Measurements from ENCODE around the gene CEACAM19. TPM values are rescaled to one million over a fixed set of nuclear protein-coding genes. Genes with fewer than 3 reads are reported as not detected.
"Not testable (repeated sequence)": the region's sequence is repeated elsewhere in the genome, so short reads cannot be mapped to it uniquely, and the experiment has no call there.

Gene CEACAM19
- total RNA-seq, 1 donor from 2014 or later: 23.4 TPM

DNA sequence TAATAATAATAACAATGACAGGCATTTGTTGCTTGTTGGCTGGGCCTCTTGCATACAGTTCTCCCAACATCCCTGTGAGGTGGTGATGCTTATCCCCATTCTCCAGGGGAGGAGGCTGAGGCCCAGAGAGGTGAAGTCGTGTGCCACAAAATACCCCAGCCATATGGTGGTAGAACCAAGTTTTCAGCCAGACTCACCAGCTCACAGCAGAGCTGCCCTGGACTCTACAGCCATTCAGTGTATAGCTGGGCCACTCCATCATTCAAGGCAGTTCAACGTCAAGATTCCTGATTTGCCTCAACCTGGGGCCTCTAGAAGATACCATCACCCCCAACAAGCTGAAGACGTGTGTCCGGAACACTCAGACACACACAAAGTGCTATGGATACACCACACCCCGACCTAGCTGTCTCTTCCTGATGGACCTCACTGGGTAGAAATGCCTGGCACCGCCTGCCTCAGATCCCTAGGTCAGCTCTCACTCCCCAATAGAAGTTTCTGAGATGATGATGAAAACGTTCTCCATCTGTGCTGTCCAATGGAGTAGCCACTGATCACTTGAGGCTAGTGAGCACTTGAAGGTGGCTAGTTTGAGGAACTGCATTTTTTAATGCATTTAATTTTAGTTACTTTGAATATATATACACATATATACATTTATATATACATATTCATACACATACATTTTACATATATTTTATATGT is 4.3 kb upstream of the CEACAM19 start:
- no peak for DNase-seq (ENCODE audit: low spot score)
- ATAC-seq: no peak
- intact Hi-C loops (cut with DNase I): no loop called here

DNA sequence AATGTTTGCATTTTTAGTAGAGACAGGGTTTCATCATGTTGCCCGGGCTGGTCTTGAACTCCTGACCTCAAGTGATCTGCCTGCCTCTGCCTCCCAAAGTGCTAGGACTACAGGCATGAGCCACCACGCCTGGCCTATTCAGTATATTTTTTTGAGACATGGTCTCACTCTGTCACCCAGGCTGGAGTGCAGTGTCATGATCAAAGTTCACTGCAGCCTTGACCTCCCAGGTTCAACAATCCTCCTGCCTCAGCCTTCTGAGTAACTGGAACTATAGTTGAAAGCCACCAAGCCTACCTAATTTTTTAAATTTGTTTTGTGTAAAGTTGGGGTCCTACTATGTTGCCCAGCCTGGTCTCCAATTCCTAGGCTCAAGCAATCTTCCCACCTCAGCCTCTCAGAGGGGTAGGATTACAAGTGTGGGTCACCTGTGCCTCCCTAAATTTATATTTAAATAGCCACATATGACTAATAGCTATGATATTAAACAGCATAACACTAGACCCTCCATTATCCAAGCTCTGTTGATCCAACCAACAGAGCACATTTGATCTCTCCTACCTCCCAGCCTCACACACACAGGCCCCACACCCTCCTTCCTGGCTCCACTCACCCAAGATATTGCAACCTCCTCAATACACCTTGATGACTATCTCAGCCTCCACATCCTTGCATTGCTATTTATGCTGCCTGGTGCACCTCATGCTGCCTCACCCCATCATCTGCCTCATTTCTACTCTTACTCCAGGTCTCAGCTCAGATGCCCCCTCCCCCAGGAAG is 2.1 kb upstream of the CEACAM19 start:
- ATAC-seq (no peak), DNase-seq (ENCODE audit: low spot score) (no peak)
- intact Hi-C loops (cut with DNase I): no loop called here

DNA sequence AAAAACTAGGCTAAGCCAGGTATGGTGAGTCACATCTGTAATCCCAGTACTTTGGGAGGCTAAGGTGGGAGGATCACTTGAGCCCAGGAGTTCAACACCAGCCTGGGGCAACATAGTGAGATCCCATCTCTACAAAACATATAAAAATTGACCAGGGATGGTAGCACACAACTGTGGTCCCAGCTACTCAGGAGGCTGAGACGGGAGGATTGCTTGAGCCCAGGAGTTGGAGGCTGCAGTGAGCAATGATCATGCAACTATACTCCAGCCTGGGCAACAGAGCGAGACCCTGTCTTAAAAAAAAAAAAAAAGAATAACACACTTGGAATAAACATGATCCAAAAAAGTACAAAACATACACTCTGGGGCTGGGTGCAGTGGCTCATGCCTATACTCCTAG is 1.3 kb upstream of the CEACAM19 start:
- DNase-seq (ENCODE audit: low spot score); ATAC-seq; intact Hi-C loops (cut with DNase I): not testable (repeated sequence)

DNA sequence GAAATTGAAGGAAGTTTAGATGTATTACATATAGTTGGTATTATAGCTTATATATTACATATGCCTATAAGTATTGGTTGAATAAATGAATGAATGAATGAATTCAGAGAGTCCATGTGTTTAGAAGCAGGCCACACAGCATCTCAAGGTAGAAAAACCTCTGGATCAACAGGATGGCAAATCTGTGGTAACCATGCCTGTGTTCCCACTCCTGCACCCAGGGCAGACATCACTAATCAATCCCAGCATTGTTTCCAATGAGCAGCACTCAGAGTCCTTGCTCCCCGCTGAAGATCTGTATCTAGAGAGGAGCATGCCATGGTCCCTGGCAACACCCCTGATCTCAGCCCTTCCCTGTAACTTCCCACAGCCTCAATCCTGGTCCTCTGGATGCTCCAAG is 944 bp downstream of the CEACAM19 start:
- DNase-seq (ENCODE audit: low spot score) (no peak), ATAC-seq (no peak)
- intact Hi-C loops (cut with DNase I): no loop called here

DNA sequence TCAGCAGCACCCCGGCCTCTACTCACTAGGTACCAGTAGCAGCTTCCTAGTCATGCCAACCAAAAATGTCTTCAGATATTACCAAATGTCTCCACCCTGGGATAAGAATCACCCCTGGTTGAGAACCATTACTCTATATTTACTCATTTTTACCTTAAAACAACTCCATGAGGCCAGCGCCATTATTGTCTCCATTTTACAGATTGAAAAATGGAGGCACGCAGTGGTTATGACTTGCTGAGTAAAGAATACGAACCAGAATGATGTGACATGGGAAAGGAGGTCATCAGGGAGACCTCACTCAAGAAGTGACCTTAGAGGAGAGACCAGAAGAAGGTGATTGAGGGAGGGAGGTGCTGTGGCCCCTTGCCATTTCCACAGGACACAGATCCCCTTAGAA is 2.2 kb downstream of the CEACAM19 start:
- ATAC-seq: no peak
- intact Hi-C loops (cut with DNase I): no loop called here
- DNase-seq (ENCODE audit: low spot score): no peak

DNA sequence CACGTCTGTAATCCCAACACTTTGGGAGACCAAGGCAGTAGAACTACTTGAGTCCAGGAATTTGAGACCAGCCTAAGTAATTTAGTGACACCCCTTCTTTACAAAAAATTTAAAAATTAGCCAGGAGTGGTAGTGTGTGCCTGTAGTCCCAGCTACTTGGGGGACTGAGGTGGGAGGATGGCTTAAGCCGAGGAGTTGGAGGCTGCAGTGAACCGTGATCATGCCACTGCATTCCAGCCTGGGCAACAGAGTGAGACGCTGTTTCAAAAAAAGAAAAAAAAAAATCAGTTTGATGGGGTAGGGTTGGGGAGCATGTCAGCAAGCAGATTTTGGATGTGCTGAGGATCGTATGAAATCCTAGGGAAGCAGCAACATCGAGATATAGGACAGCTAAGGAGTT is 4.2 kb downstream of the CEACAM19 start:
- ATAC-seq (no peak), DNase-seq (ENCODE audit: low spot score) (no peak)
- intact Hi-C loops (cut with DNase I): no loop called here

DNA sequence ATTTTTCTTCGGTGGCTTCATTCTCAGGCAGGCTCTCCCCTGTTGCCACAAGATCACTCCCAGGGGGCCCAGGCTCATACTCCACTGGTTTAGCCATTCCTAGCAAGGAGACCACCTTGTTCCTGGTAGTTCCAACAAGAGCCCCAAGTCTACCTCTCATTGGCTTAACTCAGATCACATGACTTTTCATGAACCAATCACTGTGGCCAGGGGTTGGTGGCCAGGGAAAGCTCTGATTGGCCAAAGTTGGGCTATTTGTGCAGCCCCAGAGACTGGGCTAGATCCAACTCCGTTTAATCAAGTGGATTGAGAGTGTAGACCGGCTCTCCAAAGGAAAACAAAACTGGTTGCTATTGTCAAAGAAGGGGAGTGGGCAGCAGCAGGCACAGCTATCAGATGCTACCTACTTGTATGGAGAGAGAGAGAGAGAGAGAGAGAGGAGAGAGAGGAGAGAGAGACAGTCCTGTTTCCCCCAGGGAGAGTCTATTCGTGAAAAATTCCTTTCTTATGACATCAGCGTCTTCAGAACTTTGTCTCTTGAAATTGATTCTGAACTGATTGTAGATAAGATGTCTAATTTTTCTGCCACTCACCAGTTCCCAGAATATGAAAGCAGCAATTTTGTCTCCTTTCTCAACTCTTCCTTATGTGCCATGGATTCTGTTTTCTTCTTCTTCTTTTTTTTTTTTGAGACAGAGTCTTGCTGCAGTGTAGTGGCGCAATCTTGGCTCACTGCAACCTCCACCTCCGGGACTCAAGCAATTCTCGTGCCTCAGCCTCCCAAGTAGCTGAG is 5.9 kb downstream of the CEACAM19 start:
- no peak for DNase-seq (ENCODE audit: low spot score)
- intact Hi-C loops (cut with DNase I): no loop called here
- no peak for ATAC-seq

DNA sequence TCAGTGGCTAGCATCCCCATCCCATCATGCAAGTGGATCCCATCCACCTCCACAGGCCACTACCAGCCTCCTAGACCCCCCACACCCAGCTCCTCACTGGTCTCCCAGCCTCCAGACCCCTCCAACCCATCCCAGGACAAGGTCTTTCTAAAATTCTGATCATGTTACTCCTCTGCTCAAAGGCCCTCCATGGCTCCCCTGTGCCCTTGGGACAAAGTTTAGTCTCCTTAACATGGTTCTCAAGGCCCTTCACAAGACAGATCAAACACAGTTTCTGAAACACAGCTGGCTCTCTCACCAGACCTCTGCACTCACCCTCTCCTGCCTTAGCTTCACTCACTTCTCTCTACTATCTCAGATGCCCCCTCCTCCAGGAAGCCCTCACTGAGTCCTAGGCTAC is 9.3 kb downstream of the CEACAM19 start:
- ATAC-seq (no peak), DNase-seq (ENCODE audit: low spot score) (no peak)
- intact Hi-C loops (cut with DNase I): no loop called here

DNA sequence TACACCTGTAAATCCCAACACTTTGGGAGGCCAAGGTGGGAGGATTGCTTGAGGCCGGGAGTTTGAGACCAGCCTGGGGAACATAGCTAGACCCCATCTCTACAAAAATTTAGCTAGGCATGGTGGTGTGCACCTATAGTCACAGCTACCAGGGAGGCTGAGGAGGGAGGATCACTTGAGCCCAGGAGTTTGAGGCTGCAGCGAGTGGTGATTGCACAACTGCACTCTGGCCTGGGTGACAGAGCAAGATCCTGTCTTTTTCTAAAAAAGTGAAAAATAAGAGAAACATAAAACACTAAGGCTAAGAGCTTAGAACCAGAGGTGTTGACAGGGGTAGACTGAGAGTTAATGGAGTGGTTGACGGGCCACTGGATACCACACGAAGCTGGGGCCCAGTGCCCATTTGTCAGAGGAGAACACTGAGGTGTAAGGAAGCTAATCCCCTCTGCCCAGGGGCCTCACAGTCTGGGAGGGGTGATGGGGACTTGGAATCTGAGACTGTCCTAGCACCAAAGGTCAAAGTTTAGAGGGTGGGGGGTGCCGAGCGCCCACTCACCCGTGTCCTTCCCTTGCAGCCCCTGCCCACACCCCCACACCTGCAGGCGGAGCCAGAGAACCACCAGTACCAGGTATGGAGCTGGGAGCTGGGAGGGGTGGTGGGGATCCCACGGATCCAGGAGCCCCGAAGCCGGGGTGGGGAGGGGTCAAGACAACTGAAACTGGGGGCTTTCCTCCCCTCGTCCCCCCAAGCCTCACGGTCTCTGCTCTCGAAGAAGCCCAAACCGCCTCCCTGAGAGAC is 10.9 kb downstream of the CEACAM19 start:
- intact Hi-C loops (cut with DNase I): no loop called here
- DNase-seq (ENCODE audit: low spot score) (no peak), ATAC-seq (no peak)

DNA sequence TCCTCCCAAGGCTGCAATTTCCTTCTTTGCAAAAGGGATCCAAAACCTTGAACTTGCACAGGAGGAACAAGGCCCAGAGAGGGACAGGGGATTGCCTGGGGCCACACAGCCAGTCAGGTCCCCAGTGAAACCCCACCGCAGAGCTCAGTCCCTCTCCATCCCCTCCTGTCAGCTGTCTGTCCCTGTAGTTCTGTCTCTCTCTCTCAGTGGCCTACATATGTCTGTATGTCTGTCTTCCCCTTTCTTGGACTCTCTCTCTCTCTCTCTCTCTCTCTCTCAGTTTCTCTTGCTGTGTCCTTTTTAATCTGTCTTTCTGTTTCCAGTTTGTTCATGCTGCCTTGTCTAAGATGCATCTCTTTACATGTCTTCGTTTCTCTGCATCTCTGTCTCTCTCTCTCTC is 11.5 kb downstream of the CEACAM19 start:
- ATAC-seq (no peak), DNase-seq (ENCODE audit: low spot score) (no peak)
- intact Hi-C loops (cut with DNase I): no loop called here

DNA sequence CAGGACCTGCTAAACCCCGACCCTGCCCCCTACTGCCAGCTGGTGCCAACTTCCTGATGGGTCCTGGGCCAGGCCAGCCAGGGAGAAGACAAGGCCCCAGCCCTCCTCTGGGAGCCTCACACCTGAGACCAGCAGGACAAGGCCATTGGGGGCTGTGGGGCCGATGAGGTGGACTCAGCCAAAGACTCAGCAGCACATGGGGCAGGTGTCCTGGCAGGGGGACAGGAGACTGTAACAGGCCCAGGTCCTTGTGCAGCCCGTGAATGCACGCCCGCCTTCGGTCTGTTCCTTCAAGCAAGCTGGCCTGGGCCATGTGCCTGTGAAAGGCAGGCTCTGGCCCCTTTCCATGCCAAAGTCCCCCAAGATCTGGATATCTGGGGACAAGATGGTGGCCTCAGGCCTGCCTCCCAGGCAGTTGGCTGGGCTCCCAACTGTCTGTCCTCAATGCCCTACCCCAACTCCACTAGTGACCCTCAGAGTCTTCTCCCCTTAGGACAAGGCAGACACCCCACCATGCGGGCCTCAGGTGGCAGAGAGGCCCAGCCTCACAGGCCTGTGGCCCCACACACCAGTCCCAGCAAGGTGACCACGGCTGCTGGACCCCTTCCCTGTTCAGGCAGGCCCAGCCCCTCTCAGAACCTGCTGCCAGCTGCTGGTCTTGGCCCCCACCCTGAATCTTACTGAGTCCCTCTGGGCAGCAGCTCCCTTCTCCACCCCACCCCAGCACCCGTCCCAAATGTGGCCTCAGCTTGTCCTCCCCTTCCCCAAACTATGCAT is 12.3 kb downstream of the CEACAM19 start:
- ATAC-seq: no peak
- intact Hi-C loops (cut with DNase I): no loop called here

DNA sequence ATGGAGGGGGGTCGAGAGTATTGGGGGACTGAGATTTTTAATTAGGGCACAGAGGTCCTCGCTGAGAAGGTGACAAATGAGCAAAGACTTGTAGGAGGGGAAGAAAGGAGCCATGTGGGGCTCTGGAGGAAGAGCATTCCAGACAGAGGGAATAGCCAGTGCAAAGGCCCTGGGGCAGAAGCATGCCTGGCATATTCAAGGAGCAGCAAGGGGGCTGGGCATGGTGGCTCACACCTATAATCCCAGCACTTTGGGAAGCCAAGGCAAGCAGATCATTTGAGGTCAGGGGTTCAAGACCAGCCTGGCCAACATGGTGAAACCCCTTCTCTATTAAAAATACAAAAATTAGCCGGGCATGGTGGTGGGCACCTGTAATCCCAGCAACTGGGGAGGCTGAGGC is 13.1 kb downstream of the CEACAM19 start:
- ATAC-seq; DNase-seq (ENCODE audit: low spot score); intact Hi-C loops (cut with DNase I): not testable (repeated sequence)

More for the DNA sequence above, 12.3 kb downstream of the CEACAM19 start:
- no peak for DNase-seq (ENCODE audit: low spot score)

DNA sequence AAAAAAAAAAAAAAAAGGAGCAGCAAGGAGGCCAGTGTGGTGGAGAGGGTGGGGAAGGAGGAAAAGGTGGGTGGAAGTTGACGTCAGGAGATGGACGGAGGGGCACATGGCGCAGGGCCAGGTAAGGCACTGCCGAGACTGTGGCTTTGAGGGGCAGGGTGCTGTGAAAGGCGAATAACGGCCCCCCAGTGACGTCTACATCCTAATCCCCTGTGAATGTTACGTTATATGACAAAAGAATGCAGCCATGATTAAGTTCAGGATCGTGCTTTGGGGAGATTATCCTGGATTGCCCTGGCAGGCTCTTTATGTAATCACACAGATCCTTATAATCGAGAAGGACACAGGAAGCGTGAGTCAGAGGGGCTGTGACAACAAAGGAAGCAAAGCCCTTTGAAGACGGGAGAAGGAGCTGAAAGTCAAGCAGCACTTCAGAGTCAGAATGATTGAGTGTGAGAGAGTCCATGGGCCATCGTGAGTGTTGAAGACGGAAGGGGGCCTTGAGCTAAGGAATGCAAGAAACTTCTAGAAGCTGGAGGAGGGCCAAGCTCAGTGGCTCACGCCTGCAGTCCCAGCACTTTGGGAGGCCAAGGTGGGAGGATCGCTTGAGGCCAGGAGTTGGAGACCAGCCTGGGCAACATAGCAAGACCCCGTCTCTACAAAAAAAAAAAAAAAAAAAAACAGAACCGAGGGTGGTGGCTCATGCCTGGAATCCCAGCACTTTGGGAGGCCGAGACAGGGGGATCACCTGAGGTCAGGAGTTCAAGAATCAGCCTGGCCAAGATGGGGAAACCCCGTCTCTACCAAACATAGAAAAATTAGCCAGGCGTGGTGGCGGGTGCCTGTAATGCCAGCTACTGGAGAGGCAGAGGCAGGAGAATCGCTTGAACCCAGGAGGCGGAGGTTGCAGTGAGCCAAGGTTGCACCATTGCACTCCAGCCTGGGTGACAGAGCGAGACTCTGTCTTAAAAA is 13.9 kb downstream of the CEACAM19 start:
- intact Hi-C loops (cut with DNase I): no loop called here
- DNase-seq (ENCODE audit: low spot score) (no peak), ATAC-seq (peak; percentile 13)

DNA sequence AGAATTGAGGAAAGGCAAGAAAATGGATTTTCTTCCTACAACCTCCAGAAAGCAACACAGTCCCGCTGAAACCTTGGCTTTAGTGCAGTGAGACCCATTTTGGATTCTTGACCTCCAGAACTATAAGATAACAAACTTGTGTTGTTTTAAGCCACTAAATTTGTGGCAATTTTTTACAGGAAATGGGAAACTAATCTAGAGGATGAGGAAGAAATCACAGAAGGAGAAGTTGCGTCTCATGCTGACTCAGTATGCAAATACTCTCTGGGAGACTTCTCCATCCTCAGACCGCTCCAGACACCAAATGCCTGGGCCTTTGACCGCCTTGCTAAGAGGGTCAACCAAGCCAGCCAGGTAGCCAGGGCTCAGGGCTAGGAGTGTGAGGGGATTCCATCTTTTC is 14.6 kb downstream of the CEACAM19 start:
- ATAC-seq: no peak
- intact Hi-C loops (cut with DNase I): no loop called here
- no peak for DNase-seq (ENCODE audit: low spot score)

DNA sequence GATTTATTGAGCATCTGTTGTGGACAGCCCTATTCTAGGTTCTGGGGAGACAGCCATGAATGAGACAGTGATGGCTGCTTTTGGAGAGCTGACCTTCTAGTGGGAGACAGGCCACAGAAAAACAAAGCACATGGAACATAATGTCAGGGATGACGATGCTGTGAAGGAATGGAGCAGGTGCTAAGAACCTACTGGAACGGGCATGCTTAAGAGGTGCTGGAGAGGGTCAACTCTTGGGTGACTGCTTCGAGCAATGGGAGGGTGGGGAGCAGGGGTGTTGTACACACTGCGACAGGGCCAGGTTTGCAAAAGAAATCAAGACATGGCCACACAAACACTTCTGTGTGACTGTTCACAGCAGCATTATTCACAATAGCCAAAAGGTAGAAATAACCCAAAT is 15.6 kb downstream of the CEACAM19 start:
- DNase-seq (ENCODE audit: low spot score): no peak
- intact Hi-C loops (cut with DNase I): no loop called here
- ATAC-seq: no peak

DNA sequence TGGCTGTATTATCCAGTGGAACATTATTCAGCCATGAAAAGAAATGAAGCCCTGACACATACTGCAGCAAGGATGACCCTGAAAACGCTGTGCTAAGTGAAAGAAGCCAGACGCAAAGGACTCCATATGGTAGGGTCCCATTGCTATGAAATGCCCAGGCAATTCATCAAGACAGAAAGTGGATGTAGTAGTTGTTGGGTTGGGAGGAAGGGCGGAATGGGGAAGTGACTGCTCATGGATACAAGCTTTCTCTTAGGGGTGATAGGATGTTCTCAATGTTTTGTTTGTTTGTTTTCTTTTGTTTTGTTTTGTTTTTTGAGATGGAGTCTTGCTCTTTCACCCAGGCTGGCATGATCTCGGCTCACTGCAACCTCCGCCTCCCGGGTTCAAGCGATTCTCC is 16.6 kb downstream of the CEACAM19 start:
- no peak for DNase-seq (ENCODE audit: low spot score)
- no peak for ATAC-seq
- intact Hi-C loops (cut with DNase I): no loop called here

All from sciatic nerve (tissue), 2 donors.